Stimulated activated CD8-positive, alpha-beta memory T cell treated with anti-CD3 and anti-CD28 coated beads, Interleukin-4, amount 100 ng/mL, for 24 hours (primary cell): ENCODE results near the gene EBF4.

Source experiments
- DNase-seq: peaks from one replicate; pipeline ENCODE4 v3.0.0-alpha.2; 2020; ENCODE audit warnings: low read depth

EBF4 gene

DNA sequence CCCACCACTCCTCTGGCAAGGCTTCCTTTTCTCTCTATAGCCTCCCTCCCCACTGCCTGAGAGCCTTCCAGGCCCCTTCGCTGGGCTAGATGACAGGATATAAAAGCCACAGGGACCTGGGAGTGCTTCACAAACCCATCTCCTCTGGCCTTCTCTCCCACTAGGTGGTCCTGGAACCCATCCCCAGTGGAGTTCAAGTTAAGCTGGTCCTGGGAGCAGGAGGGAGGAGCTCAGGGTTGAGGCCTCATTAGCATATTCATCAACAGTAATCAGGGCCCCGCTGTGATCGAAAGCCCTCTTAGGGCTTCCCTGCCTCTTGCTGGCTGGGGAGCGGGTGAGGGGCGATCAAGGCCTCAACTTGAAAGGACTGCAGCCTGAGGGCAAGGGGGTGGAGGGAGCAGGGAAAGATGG is 9.1 kb downstream of the EBF4 start:
- no peak for DNase-seq

DNA sequence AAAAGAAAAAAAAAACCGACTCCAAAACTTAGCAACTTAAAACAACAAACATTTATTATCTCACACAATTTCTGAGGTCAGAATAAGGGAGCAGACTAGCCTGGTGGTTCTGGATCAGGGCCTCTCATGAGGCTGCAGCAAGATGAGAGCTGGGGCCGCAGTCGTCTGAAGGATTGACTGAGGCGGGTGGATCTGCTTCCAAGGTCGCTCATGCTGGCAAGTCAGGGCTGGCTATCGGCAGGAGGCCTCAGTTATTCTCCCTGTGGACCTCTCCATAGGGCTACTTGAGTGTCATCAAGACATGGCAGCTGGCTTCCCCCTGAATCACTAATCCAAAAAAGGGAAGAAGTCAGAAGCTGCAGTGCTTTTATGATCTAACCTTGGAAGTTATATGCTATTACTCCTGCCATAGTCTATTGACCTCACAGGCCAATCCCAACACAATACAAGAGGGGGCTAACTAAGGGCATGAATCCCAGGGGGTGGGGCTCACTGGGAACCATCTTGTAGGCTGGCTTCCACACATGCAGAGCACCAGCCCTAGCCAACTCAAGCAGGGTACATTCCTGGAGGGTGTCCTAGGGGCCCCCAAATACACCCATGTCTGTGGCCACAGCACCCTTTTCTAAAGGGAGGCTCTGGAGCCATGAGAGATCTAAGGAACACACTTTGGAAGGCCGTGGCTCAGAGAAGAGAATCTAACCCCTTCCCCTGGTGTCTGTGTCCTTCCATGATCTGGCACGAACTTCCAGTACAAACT is 11.3 kb downstream of the EBF4 start:
- no peak for DNase-seq

DNA sequence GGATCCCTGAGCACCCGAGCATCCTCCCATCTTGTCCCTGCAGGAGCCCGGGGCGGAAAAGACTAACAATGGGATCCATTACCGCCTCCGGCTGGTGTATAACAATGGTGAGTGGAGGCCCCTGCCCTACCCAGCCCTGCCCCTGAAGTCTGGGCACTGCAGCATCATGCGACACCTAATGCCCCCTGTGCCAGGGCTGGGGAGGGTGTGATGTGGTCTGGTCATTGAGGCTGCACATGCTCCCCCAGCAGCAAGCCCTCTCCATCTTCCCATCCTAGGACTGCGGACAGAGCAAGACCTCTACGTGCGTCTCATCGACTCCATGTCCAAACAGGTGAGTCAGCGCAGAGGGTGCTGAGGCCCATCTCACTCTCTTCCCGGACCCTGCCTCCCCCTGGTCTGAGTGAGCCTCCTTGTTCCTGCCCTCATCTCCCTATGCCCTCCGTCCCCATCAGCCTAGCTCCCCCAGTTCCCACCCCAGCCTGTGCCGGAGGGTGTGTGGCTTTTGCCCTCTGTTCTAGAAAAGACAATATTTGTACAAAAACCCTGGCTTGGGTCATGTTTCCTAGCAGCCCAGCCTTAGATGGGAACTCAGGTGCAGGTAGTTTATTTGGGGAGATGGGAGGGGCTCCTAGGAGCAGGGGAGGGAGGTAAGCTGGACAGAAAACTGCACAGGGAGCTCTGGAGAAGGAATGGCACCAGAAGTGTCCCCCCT is 13.5 kb downstream of the EBF4 start:
- DNase-seq: no peak

DNA sequence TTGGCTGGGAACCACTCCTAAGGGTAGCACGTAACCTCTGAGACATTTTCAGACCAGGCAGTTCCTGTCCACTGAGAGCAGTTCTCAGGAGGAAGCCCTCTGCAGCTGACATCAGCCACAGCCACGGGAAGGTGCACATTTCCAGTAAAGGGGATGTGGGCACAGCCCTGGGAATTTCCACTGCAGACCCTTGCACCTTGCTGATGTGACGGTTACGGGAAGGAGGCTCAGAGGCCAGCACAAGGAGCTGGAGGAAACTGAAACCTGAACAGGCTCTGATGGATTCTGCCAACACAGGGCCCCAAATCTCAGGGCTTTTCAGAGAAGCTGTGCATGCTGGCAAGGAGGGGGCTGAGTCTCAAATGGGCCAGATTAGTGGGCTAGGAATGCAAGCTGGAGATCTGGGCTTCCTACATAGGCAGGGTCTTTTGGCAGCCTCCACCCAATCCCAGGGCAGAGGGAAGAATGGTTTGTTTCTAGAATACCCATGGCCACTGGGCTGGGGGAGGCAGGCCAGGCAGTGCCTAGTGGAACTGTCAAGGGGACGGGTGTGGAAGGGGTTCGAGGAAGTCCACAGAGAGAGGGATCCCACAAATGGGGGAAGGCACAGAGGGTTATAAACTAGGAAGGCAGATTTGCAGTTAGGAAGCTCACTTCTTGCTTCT is 14.2 kb downstream of the EBF4 start:
- no peak for DNase-seq

DNA sequence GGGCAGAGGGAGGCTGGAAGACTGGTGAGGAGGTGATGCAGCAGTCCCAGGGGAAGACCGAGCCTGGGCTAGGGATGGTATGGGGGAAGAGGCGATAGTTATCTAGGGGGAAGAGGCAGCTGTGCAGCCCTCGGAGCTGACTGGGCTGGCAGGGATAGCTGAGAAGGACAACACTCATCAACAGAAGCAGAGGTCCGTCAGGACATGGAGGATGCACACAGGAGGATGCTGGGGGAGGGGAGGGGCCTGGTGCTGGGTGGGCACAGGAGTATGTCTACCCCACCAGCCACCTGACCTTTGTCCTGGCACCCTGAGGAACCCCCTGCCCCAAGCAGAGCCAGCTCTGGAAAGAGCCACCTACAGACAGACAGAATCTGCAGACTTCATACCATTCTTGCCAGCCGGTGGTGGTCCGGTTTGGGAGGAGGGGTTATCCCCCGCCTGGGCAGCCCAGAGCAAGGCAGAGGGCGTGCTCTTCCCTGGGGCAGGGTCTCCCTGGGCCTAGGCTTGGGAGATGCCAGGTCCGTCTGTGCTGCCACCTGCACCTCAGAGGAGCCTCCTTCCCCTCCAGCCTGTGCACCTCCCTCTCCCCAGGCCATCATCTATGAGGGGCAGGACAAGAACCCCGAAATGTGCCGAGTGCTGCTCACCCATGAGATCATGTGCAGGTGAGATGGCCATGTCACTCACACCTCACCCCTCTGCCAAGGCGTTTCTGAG is 14.9 kb downstream of the EBF4 start:
- DNase-seq: no peak

DNA sequence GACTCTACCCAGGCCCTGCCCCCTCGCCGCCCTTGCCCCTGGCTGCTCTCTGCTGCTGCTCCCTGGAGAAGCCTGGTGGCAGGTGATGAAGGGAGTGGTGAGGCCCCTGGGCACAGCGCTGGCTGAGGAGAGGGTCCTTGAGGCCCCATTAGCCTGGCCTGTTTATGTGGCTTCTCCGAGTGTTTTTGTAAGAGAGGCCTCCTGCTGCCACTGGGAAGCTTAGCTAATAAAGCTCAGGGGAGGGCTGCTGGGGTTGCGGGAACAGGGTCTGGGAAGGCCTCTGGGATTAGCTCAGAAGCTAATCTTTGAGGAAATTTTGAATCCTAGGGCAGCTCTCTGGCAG is 15.5 kb downstream of the EBF4 start:
- DNase-seq: no peak

DNA sequence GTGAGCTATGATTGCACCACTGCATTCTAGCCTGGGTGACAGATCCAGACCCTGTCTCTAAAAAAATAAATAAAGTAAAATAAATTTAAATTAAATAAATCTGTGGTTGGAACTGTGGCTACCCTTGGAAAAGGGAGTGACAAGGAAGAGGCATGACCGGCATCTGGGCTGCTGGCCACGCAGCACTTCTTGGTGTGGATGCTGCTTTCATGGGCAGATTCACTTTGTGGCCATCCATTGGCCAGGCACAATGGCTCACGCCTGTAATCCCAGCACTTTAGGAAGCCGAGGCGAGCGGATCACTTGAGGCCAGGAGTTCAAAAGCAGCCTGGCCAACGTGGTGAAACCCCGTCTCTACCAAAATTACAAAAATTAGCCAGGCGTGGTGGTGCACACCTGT is 16.1 kb downstream of the EBF4 start:
- DNase-seq: no peak

DNA sequence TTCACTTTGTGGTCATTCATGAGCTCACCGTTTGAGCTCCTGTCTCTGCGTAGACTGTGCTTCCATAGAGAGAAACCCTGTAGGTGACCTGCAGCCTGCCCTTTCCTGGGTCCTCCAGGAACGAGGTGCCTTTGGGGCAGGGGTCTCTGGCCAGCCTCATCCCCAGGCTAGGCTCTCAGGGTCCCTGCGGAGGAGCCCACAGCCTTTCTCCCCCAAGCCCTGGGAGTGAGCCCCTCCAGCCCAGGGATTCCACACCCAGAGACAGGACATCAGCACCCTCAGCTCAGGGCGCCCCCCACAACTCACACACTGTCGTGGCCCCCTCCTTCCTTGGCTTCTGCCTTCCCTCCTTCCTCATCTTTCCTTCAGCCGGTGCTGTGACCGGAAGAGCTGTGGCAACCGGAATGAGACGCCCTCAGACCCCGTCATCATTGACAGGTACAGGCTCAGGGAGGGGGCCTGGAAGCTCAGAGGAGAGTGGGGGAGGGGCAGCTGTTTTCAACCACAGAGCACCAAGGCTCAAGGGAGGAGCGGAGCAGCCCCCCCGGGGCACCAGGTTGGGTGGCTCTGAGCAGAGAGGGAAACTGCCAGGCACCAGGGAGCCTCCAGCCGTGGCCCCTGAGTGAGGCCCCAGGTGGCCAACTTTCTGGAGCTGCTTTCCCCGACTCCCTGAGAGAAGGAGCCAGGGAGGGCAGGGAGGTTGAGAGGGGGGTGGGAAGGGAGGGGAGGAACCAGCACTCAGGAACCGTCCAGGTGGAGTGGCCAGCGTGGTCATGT is 16.8 kb downstream of the EBF4 start:
- no peak for DNase-seq

DNA sequence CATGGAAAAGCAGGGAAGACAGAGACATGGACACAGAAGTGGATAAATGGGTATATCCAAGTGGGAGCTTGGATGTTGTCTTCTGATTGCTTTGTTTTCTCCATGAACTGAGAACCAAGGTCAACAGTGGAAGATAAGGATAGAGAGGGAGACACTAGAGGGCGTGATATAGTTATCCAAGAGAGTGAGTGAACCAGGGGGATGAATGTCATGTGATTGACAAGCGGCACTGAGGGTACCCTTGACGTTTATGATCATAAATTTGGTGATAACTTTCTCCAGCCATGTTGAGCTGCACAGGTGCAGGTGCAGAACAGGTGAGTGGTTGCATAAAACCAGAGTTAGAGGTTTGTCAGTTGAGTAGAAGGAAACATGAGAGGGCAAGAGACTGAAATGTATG is 20.7 kb downstream of the EBF4 start:
- no peak for DNase-seq

DNA sequence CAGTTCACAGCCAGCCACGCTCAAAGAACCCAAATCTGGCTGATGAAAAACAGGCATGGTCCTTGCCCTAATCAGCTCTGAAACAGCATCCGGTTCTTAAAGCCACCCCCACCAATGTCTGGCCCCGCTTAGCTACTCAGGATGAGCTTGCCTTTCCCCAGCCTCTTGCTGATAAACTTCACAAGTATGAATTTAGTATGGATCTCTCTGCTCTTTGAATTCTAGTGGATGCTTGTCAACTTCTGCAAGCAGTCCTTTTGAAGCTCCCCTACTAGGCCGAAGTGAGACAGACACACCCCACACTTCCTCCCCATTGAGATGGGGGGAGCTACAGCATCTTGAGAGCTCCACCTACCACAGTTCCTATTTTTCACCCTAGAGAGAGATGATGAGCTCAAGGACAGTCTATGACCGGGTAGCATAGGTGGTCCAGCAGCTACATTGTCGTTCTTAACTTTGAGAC is 36.7 kb downstream of the EBF4 start:
- no peak for DNase-seq

DNA sequence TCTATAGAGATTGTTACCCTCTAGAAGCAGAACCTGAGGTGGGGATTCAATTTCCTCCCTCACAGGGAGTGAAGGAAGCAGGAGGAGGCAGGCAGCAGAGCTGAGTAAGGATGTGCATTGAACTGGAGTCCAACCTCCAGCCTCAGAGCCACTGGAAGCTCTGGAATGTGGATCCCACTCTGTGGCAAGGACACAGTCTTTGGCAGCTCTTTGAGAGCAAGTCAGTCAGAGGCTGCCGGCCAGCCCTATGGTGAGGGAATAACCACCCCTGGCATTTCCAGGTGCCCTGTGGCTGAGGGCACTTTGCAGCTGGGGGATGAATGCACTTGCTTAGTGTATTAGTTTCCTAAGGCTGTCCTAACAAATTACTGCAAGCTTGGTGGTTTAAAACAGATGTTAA is 37.2 kb downstream of the EBF4 start:
- no peak for DNase-seq

DNA sequence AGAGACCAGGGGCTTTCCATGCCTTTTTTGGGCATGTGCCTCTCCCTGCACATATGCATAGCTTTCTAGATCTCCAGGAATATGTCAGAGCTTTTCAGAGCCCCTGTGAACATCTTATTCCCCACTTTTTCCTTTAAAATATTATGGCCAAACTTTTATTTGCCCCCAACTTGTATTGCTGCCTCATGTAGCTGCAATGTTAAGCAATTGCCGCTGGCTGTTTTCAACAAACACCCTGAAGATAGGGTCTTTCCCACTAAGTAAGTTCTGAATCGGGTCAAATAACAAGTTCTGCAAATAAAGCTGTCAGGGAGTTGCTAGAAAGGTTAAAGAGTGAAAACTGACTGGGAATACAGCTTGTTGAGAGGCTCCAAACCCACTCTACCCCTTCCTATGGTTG is 42.3 kb downstream of the EBF4 start:
- no peak for DNase-seq

DNA sequence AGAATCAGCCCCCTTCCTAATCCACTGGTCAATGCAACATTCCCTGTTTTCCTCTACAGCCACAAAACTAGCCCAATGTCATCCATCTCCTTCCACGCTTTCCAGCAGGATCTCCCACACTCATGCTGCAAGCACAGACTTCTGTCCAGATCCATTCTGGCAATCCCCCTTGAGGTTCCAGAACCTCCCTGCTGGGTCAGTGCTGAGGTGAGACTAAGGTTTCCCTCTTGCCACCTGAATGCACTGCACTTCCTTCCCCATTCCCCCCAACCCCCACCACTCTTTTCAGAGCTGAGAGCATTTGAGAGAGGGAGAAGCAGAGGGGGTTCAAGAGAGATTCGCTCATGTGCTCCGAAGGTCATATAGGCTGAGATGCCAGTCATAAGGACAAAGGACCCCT is 43.9 kb downstream of the EBF4 start:
- no peak for DNase-seq

DNA sequence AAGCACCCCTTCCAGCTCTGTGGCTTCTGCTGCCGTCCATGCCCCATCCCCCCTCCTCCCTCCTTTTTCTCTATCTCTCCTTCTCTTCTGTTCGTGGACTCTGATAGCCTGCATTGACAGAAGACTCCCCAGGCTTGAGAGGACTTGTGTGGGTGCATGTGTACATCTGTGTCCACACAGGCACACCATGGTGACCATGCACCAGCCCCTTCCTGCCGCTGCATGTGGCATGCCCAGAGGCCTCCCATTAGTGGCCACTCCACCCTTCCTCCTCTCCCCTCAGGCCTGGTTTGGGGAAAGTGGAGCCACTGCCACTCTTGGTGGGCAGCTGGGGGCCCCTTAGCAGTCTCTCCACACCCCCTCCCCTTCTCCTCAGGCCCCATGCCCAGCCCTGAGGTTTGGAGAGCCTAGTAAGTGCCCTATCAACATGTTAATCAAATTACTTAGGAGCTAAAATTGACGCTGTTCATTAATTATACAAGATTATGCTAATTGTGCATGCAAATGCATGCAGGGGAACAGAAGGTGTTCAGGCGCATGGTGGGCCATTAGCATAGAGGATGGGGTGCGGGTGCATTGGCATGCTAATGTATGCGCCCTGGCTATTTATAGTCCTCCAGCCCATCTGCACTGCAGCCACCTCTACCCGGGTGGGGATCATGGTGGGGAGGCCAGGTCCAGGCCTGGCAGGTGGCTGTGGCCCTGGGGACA is 45.9 kb downstream of the EBF4 start:
- no peak for DNase-seq

DNA sequence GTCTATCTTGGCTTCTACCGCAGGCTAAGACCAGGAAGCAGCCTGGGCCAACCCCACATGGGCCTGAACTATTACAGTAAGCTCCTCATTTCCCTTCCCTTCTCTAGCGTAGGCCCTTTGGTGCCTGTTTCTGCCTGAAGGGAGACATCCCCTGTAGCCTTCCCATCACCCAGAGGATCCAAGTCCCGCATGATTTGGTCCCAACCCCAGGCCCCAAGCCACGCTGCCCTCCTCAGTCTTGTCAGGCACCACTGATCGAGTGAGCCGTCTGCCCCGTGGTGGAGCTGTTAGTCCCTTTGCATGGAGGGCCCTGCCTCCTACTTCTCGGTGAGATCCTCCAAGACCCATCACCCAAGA is 46.4 kb downstream of the EBF4 start:
- no peak for DNase-seq

DNA sequence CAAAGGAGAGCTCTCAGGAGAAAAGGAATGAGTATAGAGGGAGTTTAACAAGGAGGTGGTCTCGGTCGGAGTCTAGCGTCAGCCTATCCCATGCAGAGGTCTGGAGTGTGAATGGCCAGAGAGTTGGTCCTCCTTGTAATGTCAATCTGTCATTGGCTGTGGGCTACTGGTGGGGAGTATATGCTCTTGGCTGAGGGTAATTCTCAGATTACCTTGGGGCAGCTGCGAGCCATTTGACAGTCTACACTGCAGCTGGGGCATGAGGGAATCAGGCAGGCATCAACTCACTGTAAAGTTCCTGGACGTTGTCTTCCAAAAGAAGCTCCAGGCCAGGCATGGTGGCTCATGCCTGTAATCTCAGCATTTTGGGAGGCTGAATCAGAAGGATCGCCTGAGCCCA is 48.1 kb downstream of the EBF4 start:
- DNase-seq: no peak

DNA sequence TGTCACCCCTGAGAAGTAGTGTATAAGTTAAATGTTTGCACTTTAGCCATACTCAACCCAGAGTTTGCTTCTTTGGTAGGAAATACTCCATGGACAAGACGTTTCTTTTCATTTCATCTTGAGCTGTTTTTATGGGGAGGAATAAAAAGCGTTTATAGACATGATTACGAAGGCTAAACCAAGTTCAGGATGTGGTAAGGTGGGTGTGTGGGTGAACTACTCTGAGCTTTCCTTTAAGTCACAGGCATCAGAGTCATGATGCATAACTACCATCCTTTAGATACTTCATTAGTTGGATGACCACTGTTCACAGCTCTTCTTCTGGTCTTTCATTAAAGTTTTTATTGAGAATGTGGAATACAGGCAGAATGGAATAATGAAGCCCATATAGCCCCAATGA is 48.9 kb downstream of the EBF4 start:
- no peak for DNase-seq

DNA sequence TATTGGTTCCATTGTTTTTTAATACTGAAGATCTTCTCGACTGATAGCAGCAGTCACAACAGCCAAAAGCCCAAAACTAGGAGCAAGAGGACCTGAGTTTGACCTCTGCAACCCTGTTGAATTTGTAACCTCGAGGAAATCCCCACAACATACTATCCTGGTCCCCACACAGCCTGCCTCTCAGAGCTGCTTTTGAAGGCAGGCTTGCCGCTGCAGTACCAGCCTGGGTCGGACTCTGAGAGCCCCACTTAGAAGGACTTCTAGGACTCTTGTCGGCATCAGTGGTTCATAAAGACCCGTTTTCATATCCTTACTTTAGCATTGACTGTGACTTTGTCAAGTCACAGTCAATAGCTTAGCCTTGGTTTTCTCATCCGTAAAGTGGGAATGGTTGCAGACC is 49.3 kb downstream of the EBF4 start:
- no peak for DNase-seq

DNA sequence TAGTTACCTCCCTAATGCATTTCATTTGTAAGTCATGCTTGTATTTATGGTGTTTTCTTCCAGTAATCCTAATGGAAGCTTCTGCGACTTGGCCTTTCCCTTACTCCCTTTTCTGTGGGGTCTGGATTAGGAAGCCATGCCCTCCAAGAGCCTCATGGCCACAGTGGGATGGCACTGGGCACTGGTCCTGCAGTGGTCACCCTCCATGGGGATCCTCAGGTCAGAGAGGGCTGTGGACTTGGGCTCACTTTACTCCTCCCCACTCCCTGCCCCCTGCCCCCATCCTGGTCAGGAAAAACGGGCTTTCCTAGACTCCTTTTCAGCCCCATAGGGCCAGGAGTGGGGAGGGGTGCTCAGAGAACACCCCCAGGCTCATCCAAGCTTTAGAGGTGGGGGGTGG is 49.9 kb downstream of the EBF4 start:
- no peak for DNase-seq

DNA sequence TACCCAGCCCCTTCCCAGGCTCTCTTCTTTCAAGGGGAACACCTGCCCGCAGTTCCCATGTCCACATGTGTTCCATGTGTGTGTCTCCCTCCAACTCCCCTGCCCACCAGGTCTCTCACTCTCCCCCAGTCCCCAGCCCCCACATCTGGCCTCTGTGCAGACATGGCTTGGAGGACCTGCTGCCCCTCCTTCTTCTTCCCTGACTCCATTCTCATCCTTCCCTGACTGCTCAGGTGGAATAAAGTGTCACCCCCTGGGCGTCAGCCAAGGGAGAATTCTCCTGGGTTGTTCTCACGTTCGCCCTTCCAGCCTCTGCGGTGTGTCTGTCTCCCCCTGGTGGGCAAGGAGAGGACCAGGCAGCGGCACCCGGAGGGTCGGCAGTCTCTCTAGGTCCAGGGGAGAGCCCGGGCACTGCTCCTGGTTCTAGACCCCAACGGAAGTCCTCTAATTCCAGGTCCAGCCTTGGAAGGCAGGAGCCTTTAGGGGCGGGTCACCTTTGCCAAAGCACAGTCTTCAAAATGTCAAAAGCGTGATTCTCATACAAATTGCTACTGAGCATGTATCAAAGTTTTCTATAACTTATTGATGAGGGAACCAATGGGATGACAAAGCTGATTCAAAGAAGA is 50.5 kb downstream of the EBF4 start:
- DNase-seq: peak; percentile 56
